Motor neuron (in vitro differentiated cells): ENCODE data around the gene ZKSCAN4. TPM values are rescaled to one million over a fixed set of nuclear protein-coding genes. Genes with fewer than 3 reads are reported as not detected.

ENCODE experiments used
- ATAC-seq, 8 experiments: fragments of 200-7000 bp; cut with Tn5 transposase; replicated peaks in 6 of 8; 2 replicates each; pipeline ENCODE4 v1.8.0; 2021; ENCODE audit warnings: mild to moderate bottlenecking in 8 of 8, moderate library complexity in 8 of 8
- H3K27ac ChIP-seq, 2 donors: fragments of 250-450 bp; sonication (Bioruptor Pico); 2 replicates each; pipeline ENCODE4 v1.9.0; 2021; ENCODE audit warnings: antibody characterized with exemption in 2 of 2, mild to moderate bottlenecking in 2 of 2, moderate library complexity in 1 of 2
- H3K4me1 ChIP-seq, 2 donors: fragments of 250-450 bp; sonication (Bioruptor Pico); replicated peaks in 1 of 2; 2 replicates each; pipeline ENCODE4 v1.6.1; 2021; ENCODE audit warnings: antibody characterized with exemption in 2 of 2, mild to moderate bottlenecking in 2 of 2, moderate library complexity in 1 of 2
- H3K4me3 ChIP-seq, 5 donors: fragments of 250-450 bp; sonication (Bioruptor Pico); 2 replicates each; pipeline ENCODE4 v1.9.0; 2021; ENCODE audit warnings: antibody characterized with exemption in 5 of 5, mild to moderate bottlenecking in 5 of 5, moderate library complexity in 4 of 5
- WGBS, 10 experiments: fragments of 450-650 bp; shearing (Covaris generic); methylation state at CpG; one replicate each; pipeline ENCODE4 v1.0.0; 2022; 5-methylcytosine and 5-hydroxymethylcytosine counted together
- in situ Hi-C, 9 experiments: fragments of 400-800 bp; cut with MboI; loops; one replicate each; pipeline ENCODE4 v1.15.0; 2021; ENCODE audit warnings: low sequenced_read_pairs in 9 of 9, low pct_unique_long_range_greater_than_20kb in 2 of 9; ENCODE audit not compliant: unreplicated experiment in 9 of 9
- total RNA-seq, 8 experiments: library from RNA; unstranded; fragments of 300-600 nt; gene quantifications; 2 replicates each; pipeline versions ENCODE4 v1.2.3 to v1.2.4, GENCODE V29; 2022

Gene ZKSCAN4
- total RNA-seq = 1 to 10 TPM; 4.6 to 9.4 (median 7.2) TPM

- ATAC-seq = peak; percentile 93 to 99 (median 96)
- peaks cover 10 to 14% of the 10 kb centered on the region in 2 donors for H3K4me1 ChIP-seq
- in situ Hi-C loops = loop anchor here in 1 of 9 experiments (25.0 kb wide), 1 partner anchor 115 kb away; the partner anchor contains the start of gene ZKSCAN8
- WGBS, 10 experiments = 0 to 100% (median 5%) methylated on average over 1 to 8 of the region's 14 CpGs
- H3K27ac ChIP-seq = peak within 1 kb of the TSS; percentile 1 to 56
- peak within 1 kb of the TSS; percentile 52 to 88 (median 63) for H3K4me3 ChIP-seq
These were observed at the start of gene ZKSCAN4 for GRCh38 chr6:28252009-28252975. ZKSCAN4 (minus strand) TSS chr6:28252269; CDS start chr6:28251980, 289 bp downstream.

- 50 to 100% (median 83%) methylated on average over 1 to 7 of the region's 7 CpGs; no CpG with 5 or more reads in 1 of the 10 experiments for WGBS, 10 experiments
- in situ Hi-C loops = no loop called here
- ATAC-seq = no peak
- no peak overlapping the region for H3K4me3 ChIP-seq
- H3K4me1 ChIP-seq = no peaks in the 10 kb centered on the region
- no peak overlapping the region for H3K27ac ChIP-seq
These were observed 44.5 kb upstream of the ZKSCAN4 start for GRCh38 chr6:28296520-28297060.

GRCh38 chr6:28295326-28295725, 43.3 kb upstream of the ZKSCAN4 start:
- H3K27ac ChIP-seq = no peak overlapping the region

GRCh38 chr6:28291573-28291972, 39.5 kb upstream of the ZKSCAN4 start:
- Histone ChIP-seq H3K27ac (no peak overlapping the region), H3K4me1 (no peaks in the 10 kb centered on the region), H3K4me3 (no peak overlapping the region)
- no peak for ATAC-seq
- in situ Hi-C loops = no loop called here

More at GRCh38 chr6:28295326-28295725, 43.3 kb upstream of the ZKSCAN4 start:
- ATAC-seq = no peak
- Histone ChIP-seq H3K4me1 (no peaks in the 10 kb centered on the region), H3K4me3 (no peak overlapping the region)
- in situ Hi-C loops = no loop called here
- 87 to 100% (median 97%) methylated on average over 2 to 5 of the region's 5 CpGs for WGBS, 10 experiments

- peak overlapping the region in 1 of 5 donors; percentile 69 for H3K4me3 ChIP-seq
- H3K27ac ChIP-seq = no peak overlapping the region
- peaks cover 6 to 16% of the 10 kb centered on the region in 2 donors for H3K4me1 ChIP-seq
- in situ Hi-C loops = no loop called here
- WGBS, 10 experiments = 91 to 100% (median 100%) methylated on average over 1 to 2 of the region's 2 CpGs; no CpG with 5 or more reads in 2 of the 10 experiments
- no peak for ATAC-seq
These were observed 30.9 kb upstream of the ZKSCAN4 start for GRCh38 chr6:28282926-28283325.

GRCh38 chr6:28281288-28282064, 29.4 kb upstream of the ZKSCAN4 start, which contains the start of gene PGBD1:
PGBD1 (plus strand) TSS chr6:28281572; CDS start chr6:28283814, 2,242 bp downstream.
- in situ Hi-C loops = no loop called here
- WGBS, 10 experiments = 0 to 4% (median 0%) methylated on average over 1 to 18 of the region's 50 CpGs; no CpG with 5 or more reads in 1 of the 10 experiments
- Histone ChIP-seq H3K4me1 (peaks cover 6 to 16% of the 10 kb centered on the region in 2 donors), H3K4me3 (peak within 1 kb of the TSS; percentile 46 to 83 (median 69)), H3K27ac (no peak within 1 kb of the TSS)
- ATAC-seq = peak; percentile 97 to 99 (median 98)

GRCh38 chr6:28280595-28281287, 28.7 kb upstream of the ZKSCAN4 start:
- no peak for ATAC-seq
- Histone ChIP-seq H3K4me1 (peaks cover 6 to 16% of the 10 kb centered on the region in 2 donors), H3K4me3 (peak overlapping the region; percentile 46 to 83 (median 69)), H3K27ac (no peak overlapping the region)
- in situ Hi-C loops = no loop called here
- WGBS, 10 experiments = 0 to 63% (median 29%) methylated on average over 1 to 3 of the region's 3 CpGs

GRCh38 chr6:28277746-28278145, 25.7 kb upstream of the ZKSCAN4 start:
- Histone ChIP-seq H3K27ac (no peak overlapping the region), H3K4me3 (no peak overlapping the region), H3K4me1 (peaks cover 3 to 9% of the 10 kb centered on the region in 2 donors)
- ATAC-seq = no peak
- in situ Hi-C loops = no loop called here
- WGBS, 10 experiments = 54 to 100% (median 74%) methylated on average over 1 to 3 of the region's 3 CpGs; no CpG with 5 or more reads in 1 of the 10 experiments

GRCh38 chr6:28274888-28275287, 22.8 kb upstream of the ZKSCAN4 start:
- no peaks in the 10 kb centered on the region for H3K4me1 ChIP-seq
- H3K4me3 ChIP-seq = no peak overlapping the region
- no peak for ATAC-seq
- no peak overlapping the region for H3K27ac ChIP-seq
- in situ Hi-C loops = loop anchor here in 1 of 9 experiments (25.0 kb wide), 1 partner anchor 138 kb away; the partner anchor contains the start of gene ZKSCAN8

- Histone ChIP-seq H3K27ac (no peak overlapping the region), H3K4me1 (peaks cover 0 to 12% of the 10 kb centered on the region in 2 donors), H3K4me3 (no peak overlapping the region)
- in situ Hi-C loops = loop anchor here in 1 of 9 experiments (25.0 kb wide), 1 partner anchor 132 kb away; the partner anchor contains the start of gene ZKSCAN8
- peak in 2 of 8 experiments; percentile 15 to 33 for ATAC-seq
These were observed 17.4 kb upstream of the ZKSCAN4 start for GRCh38 chr6:28269492-28269891.

- in situ Hi-C loops = loop anchor here in 1 of 9 experiments (25.0 kb wide), 1 partner anchor 130 kb away; the partner anchor contains the start of gene ZKSCAN8
- H3K4me1 ChIP-seq = peaks cover 0 to 12% of the 10 kb centered on the region in 2 donors
These were observed 15.6 kb upstream of the ZKSCAN4 start for GRCh38 chr6:28267695-28268059.

More at GRCh38 chr6:28267695-28268059, 15.6 kb upstream of the ZKSCAN4 start:
- ATAC-seq = no peak
- Histone ChIP-seq H3K27ac (no peak overlapping the region), H3K4me3 (peak overlapping the region; percentile 90 to 95 (median 92))
- 0 to 20% (median 0%) methylated on average over 1 of the region's 1 CpG; no CpG with 5 or more reads in 1 of the 10 experiments for WGBS, 10 experiments
